ENCODE measurements around the gene EEIG1.

DNA sequence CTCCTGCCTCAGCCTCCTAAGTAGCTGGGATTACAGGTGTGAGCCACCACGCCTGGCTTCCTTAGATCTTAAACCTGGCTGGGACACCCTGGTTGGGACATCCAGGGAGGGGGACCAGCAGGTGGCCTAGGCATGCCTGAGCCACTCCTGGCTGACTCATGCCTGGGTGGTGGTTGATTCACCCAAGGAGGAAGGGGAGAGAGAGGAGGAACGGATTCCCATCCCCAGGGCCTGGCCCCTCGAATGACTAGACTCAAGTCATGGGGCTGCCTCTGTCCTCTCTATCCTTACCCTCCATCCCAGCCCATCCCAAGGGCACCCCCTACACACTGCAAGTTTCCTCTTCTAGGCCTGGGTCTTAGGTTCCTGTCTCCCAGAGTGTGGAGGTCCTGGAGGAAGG lies 12.7 kb downstream of the EEIG1 start:
- TF ChIP-seq, protein P1, sequence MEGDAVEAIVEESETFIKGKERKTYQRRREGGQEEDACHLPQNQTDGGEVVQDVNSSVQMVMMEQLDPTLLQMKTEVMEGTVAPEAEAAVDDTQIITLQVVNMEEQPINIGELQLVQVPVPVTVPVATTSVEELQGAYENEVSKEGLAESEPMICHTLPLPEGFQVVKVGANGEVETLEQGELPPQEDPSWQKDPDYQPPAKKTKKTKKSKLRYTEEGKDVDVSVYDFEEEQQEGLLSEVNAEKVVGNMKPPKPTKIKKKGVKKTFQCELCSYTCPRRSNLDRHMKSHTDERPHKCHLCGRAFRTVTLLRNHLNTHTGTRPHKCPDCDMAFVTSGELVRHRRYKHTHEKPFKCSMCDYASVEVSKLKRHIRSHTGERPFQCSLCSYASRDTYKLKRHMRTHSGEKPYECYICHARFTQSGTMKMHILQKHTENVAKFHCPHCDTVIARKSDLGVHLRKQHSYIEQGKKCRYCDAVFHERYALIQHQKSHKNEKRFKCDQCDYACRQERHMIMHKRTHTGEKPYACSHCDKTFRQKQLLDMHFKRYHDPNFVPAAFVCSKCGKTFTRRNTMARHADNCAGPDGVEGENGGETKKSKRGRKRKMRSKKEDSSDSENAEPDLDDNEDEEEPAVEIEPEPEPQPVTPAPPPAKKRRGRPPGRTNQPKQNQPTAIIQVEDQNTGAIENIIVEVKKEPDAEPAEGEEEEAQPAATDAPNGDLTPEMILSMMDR (IDR thresholded peaks at IDR 0.05; ENCODE audit: insufficient read depth, low read depth, low read length): no peak
- TF ChIP-seq EZH2 (IDR thresholded peaks at IDR 0.05; ENCODE audit: insufficient read depth, low read length): no peak

Measured in astrocyte (in vitro differentiated cells and primary cell).